GM12878 (cell line): ENCODE results near the gene UBE2G2. TPM values are rescaled to one million over a fixed set of nuclear protein-coding genes. Genes with fewer than 3 reads are reported as not detected.

Experiments
- ATAC-seq: fragments of 200-7000 bp; cut with Tn5 transposase; 3 replicates; pipeline ENCODE4 v1.9.1; 2020; ENCODE audit warnings: mild to moderate bottlenecking, moderate library complexity
- BruUV-seq: library from RNA; stranded (reverse); fragments of 400-500 nt; replicated peaks from 2 replicates; lab custom pipeline; 2021; lab: Mats Ljungman, UMichigan
- CTCF ChIA-PET: fragments of 300-600 bp; sonication (Branson Sonifier 250); formaldehyde crosslinking; extraction: SDS; loops from one replicate; lab custom pipeline; 2021; ENCODE audit warnings: inconsistent platforms; lab: Yijun Ruan, JAX
- POLR2A ChIA-PET: fragments of 350-600 bp; formaldehyde crosslinking; extraction: SDS; loops from one replicate; lab custom pipeline; 2021; ENCODE audit warnings: inconsistent platforms; lab: Charles Lee
- RAD21 ChIA-PET: fragments of 300-600 bp; sonication (Branson Sonifier 250); formaldehyde crosslinking; loops from one replicate; lab custom pipeline; 2023; ENCODE audit warnings: antibody characterized with exemption; ENCODE audit not compliant: unreplicated experiment; lab: Charles Lee
- SMC1A ChIA-PET: fragments of 300-600 bp; sonication (Branson Sonifier 250); formaldehyde crosslinking; loops from one replicate; lab custom pipeline; 2023; ENCODE audit not compliant: unreplicated experiment, uncharacterized antibody; lab: Charles Lee
- DNase-seq: peaks from one replicate; pipeline ENCODE4 v3.0.0-alpha.2; 2011; ENCODE audit warnings: low read depth, low spot score
- FAIRE-seq: peaks from 3 replicates; lab custom pipeline; 2011; peaks lifted over from hg19 to GRCh38; lab: Jason Lieb, UNC
- H2AFZ ChIP-seq: 2 replicates; pipeline ENCODE4 v1.6.0; 2011; ENCODE audit warnings: low read depth, low read length, control low read depth; ENCODE audit not compliant: control insufficient read depth
- H3K27ac ChIP-seq: 2 replicates; pipeline ENCODE4 v1.5.1; 2011; ENCODE audit warnings: control low read depth; ENCODE audit not compliant: control insufficient read depth, insufficient read depth
- H3K27me3 ChIP-seq, 2 experiments: replicated peaks in 1 of 2; 2 replicates each; pipeline versions ENCODE4 v1.6.0 to v1.6.1; 2011; ENCODE audit warnings: low read length in 1 of 2; ENCODE audit not compliant: control insufficient read depth in 2 of 2, insufficient read depth in 2 of 2
- H3K36me3 ChIP-seq, 2 experiments: 2 replicates each; pipeline ENCODE4 v1.5.1; 2011; ENCODE audit warnings: low read length in 1 of 2; ENCODE audit not compliant: control insufficient read depth in 2 of 2, insufficient read depth in 2 of 2
- H3K4me1 ChIP-seq: 2 replicates; pipeline ENCODE4 v1.6.1; 2011; ENCODE audit warnings: mild to moderate bottlenecking, low read length, moderate library complexity, mixed read lengths; ENCODE audit not compliant: control insufficient read depth, insufficient read depth
- H3K4me2 ChIP-seq: 2 replicates; pipeline ENCODE4 v1.6.0; 2011; ENCODE audit warnings: control low read depth; ENCODE audit not compliant: control insufficient read depth, insufficient read depth
- H3K4me3 ChIP-seq: fragments of 200-600 bp; sonication (generic); 2 replicates; pipeline ENCODE4 v1.5.1; 2016
- H3K79me2 ChIP-seq: 2 replicates; pipeline ENCODE4 v1.6.0; 2011; ENCODE audit warnings: low read length; ENCODE audit not compliant: control insufficient read depth, insufficient read depth
- H3K9ac ChIP-seq: 2 replicates; pipeline ENCODE4 v1.8.0; 2011; ENCODE audit warnings: low read length, control low read depth, mixed read lengths; ENCODE audit not compliant: control insufficient read depth, insufficient read depth
- H3K9me3 ChIP-seq: replicated peaks from 3 replicates; pipeline ENCODE4 v1.5.1; 2011; ENCODE audit warnings: mild to moderate bottlenecking, low read length; ENCODE audit not compliant: control insufficient read depth, insufficient read depth
- H4K20me1 ChIP-seq: 2 replicates; pipeline ENCODE4 v1.6.0; 2011; ENCODE audit not compliant: control insufficient read depth, insufficient read depth
- CEBPZ ChIP-seq: fragments of 150-350 bp; IDR thresholded peaks from 2 replicates; pipeline ENCODE4 v1.6.1; 2016; ENCODE audit warnings: low read depth, low read length
- KDM1A ChIP-seq: fragments of 200-600 bp; sonication (generic); IDR thresholded peaks from 2 replicates; pipeline ENCODE4 v1.6.1; 2016; ENCODE audit warnings: borderline replicate concordance
- MYC ChIP-seq: IDR thresholded peaks from 2 replicates; pipeline ENCODE4 v1.6.1; 2011; ENCODE audit warnings: mild to moderate bottlenecking, low read length, moderate library complexity, inconsistent platforms; ENCODE audit not compliant: insufficient read depth, insufficient replicate concordance, insufficient read length, severe bottlenecking
- NBN ChIP-seq: fragments of 450-650 bp; IDR thresholded peaks from 2 replicates; pipeline ENCODE4 v1.6.1; 2016
- RAD51 ChIP-seq: fragments of 450-650 bp; IDR thresholded peaks from 2 replicates; pipeline ENCODE4 v1.6.1; 2016; ENCODE audit warnings: moderate library complexity, mild to moderate bottlenecking, inconsistent platforms
- TCF3 ChIP-seq: IDR thresholded peaks from 2 replicates; pipeline ENCODE4 v1.6.1; 2012; ENCODE audit warnings: low read depth, mild to moderate bottlenecking, low read length, borderline replicate concordance; ENCODE audit not compliant: insufficient read depth
- ZBTB33 ChIP-seq: fragments of 450-650 bp; IDR thresholded peaks from 2 replicates; pipeline ENCODE4 v1.6.1; 2017; ENCODE audit warnings: mild to moderate bottlenecking
- WGBS: methylation state at CpG from one replicate; pipeline ENCODE4 v1.1.6; 2016; ENCODE audit warnings: low lambda C conversion rate; ENCODE audit not compliant: insufficient replicate concordance, insufficient coverage; ENCODE audit errors: missing lambda C conversion rate; 5-methylcytosine and 5-hydroxymethylcytosine counted together
- in situ Hi-C: fragments of 300-500 bp; cut with MboI; formaldehyde crosslinking; loops from 9 replicates; pipeline ENCODE4 v1.14.3; 2018; ENCODE audit warnings: mixed read lengths
- intact Hi-C: fragments of 100-400 bp; cut with micrococcal nuclease; formaldehyde crosslinking; loops from one replicate; pipeline ENCODE4 v1.14.2; 2022; ENCODE audit not compliant: unreplicated experiment
- polyA plus RNA-seq, 11 experiments: library from polyadenylated mRNA; depleted of rRNA in 4 of 11; unstranded in 6 of 11; stranded (reverse) in 5 of 11; fragments of >200 nt; fragmentation: Nextera tagmentation in 4 of 11; fragmentation: Illumina TruSeq in 1 of 11; extraction: Ambion mirVana in 4 of 11; extraction: Trizol in 1 of 11; gene quantifications; 1 replicate in 1 of 11; 2 replicates in 10 of 11; pipeline versions ENCODE4 v1.2.1 to v1.2.3, GENCODE V29; 2011 to 2016; ENCODE audit warnings: inconsistent platforms in 2 of 11, missing spikeins in 2 of 11, low read depth in 1 of 11
- total RNA-seq, 4 experiments: library from RNA; depleted of rRNA in 3 of 4; stranded (reverse); fragments of >200 nt in 3 of 4; fragmentation: Illumina TruSeq in 1 of 4; extraction: Trizol in 1 of 4; gene quantifications; 2 replicates each; pipeline versions ENCODE4 v1.2.1 to v1.2.3, GENCODE V29; 2013 to 2021

Gene UBE2G2
- total and polyA plus RNA-seq, 10 of the 15 experiments (the other 5 are each of a cell fraction or from before 2014, with no cell fraction given), result 27.0 to 139 (median 75.9) TPM

- no peak for TF ChIP-seq ZBTB33
- TF ChIP-seq, all 136 proteins: peak for 0
Measured at GRCh38 chr21:44727757-44728156, 73.9 kb downstream of the UBE2G2 start (continued).

GRCh38 chr21:44727321-44727720, 74.3 kb downstream of the UBE2G2 start:
- no peaks in the 10 kb centered on the region for H4K20me1 ChIP-seq
- no peak for TF ChIP-seq RAD51
- TF ChIP-seq TCF3, result no peak
- TF ChIP-seq MYC, result no peak
- TF ChIP-seq CEBPZ, result no peak
- no peak for TF ChIP-seq KDM1A
- no peak for TF ChIP-seq NBN
- TF ChIP-seq, all 136 proteins: peak for 0
- Histone ChIP-seq H3K4me3 (no peak overlapping the region), H3K79me2 (no peaks in the 10 kb centered on the region), H3K9ac (no peak overlapping the region), H3K4me2 (no peak overlapping the region), H3K9me3 (no peaks in the 10 kb centered on the region), H3K4me1 (no peaks in the 10 kb centered on the region), H3K27me3 (peaks cover 2 to 3% of the 10 kb centered on the region in 2 experiments; a peak in 2 of 4 replicates), H2AFZ (no peak overlapping the region), H3K36me3 (no peaks in the 10 kb centered on the region), H3K27ac (no peak overlapping the region)
- intact Hi-C loops (no loop called here), in situ Hi-C loops (no loop called here)
- FAIRE-seq (no peak), ATAC-seq (no peak), DNase-seq (no peak)
- RAD21 ChIA-PET, result no interaction called here
- BruUV-seq, result no TSS peak
- SMC1A ChIA-PET, result no interaction called here
- POLR2A ChIA-PET, result no interaction called here
- CTCF ChIA-PET, result no interaction called here
- WGBS, result no CpG with 5 or more reads among the region's 8 CpGs
